Activated CD4-positive, alpha-beta T cell treated with anti-CD3 and anti-CD28 coated beads for 36 hours (primary cell): ENCODE results near the gene SYNDIG1. TPM values are rescaled to one million over a fixed set of nuclear protein-coding genes. Genes with fewer than 3 reads are reported as not detected.

Source experiments
- ATAC-seq: fragments of 200-7000 bp; cut with Tn5 transposase; one replicate; pipeline ENCODE4 v1.10.0; 2021; ENCODE audit warnings: mild to moderate bottlenecking, moderate library complexity
- CTCF ChIA-PET: fragments of 350-600 bp; sonication (Branson Sonifier 250); formaldehyde crosslinking; loops from one replicate; lab custom pipeline; 2021; ENCODE audit warnings: antibody characterized with exemption; lab: Charles Lee
- POLR2A ChIA-PET: fragments of 350-600 bp; sonication (Branson Sonifier 250); formaldehyde crosslinking; loops from one replicate; lab custom pipeline; 2021; ENCODE audit warnings: antibody characterized with exemption, inconsistent platforms; lab: Charles Lee
- DNase-seq: peaks from one replicate; pipeline ENCODE4 v3.0.0-alpha.2; 2020
- H3K27ac Mint-ChIP-seq: one replicate; pipeline ENCODE4 v1.8.0; 2021; ENCODE audit warnings: mixed read lengths
- H3K27me3 Mint-ChIP-seq: one replicate; pipeline ENCODE4 v1.8.0; 2021; ENCODE audit warnings: mixed read lengths
- H3K36me3 Mint-ChIP-seq: one replicate; pipeline ENCODE4 v1.8.0; 2021; ENCODE audit warnings: low read depth, mixed read lengths
- H3K4me1 Mint-ChIP-seq: one replicate; pipeline ENCODE4 v1.8.0; 2021; ENCODE audit warnings: mixed read lengths
- H3K4me3 Mint-ChIP-seq: one replicate; pipeline ENCODE4 v1.8.0; 2021; ENCODE audit warnings: mild to moderate bottlenecking, moderate library complexity, mixed read lengths
- H3K9me3 Mint-ChIP-seq: one replicate; pipeline ENCODE4 v1.8.0; 2021; ENCODE audit warnings: low read depth, mixed read lengths
- intact Hi-C, 2 experiments: fragments of 100-400 bp; cut with DNase I in 1 of 2; cut with micrococcal nuclease in 1 of 2; formaldehyde crosslinking; loops; one replicate each; pipeline versions ENCODE4 v1.14.2 to v1.15.1; 2022 to 2024; cut with DNase I, micrococcal nuclease
- total RNA-seq, 2 experiments: library from RNA; stranded (reverse); gene quantifications; one replicate each; pipeline ENCODE4 v1.2.3, GENCODE V29; 2021

Gene SYNDIG1
- total RNA-seq, 2 experiments from 2014 or later, result not detected

- no peaks in the 10 kb centered on the region for H3K9me3 Mint-ChIP-seq
- H3K36me3 Mint-ChIP-seq, result no peaks in the 10 kb centered on the region
- H3K27ac Mint-ChIP-seq, result no peak overlapping the region
- H3K4me3 Mint-ChIP-seq, result no peak overlapping the region
- POLR2A ChIA-PET, result no interaction called here
- ATAC-seq (no peak), DNase-seq (no peak)
- no peaks in the 10 kb centered on the region for H3K27me3 Mint-ChIP-seq
- CTCF ChIA-PET, result no interaction called here
- peaks cover 5% of the 10 kb centered on the region for H3K4me1 Mint-ChIP-seq
- intact Hi-C loops, result no loop called here
These were observed 20.3 kb upstream of the SYNDIG1 start for GRCh38 chr20:24449026-24449720.

- POLR2A ChIA-PET, result no interaction called here
- no peaks in the 10 kb centered on the region for H3K9me3 Mint-ChIP-seq
- no peak overlapping the region for H3K4me3 Mint-ChIP-seq
- intact Hi-C loops, result no loop called here
- ATAC-seq (no peak), DNase-seq (no peak)
- no peak overlapping the region for H3K27ac Mint-ChIP-seq
- no peaks in the 10 kb centered on the region for H3K27me3 Mint-ChIP-seq
- H3K36me3 Mint-ChIP-seq, result no peaks in the 10 kb centered on the region
- CTCF ChIA-PET, result no interaction called here
- H3K4me1 Mint-ChIP-seq, result peaks cover 5% of the 10 kb centered on the region
These were observed 19.3 kb upstream of the SYNDIG1 start for GRCh38 chr20:24450177-24450576.

- Mint-ChIP-seq H3K4me1 (peaks cover 5% of the 10 kb centered on the region), H3K36me3 (no peaks in the 10 kb centered on the region), H3K27me3 (no peaks in the 10 kb centered on the region), H3K9me3 (no peaks in the 10 kb centered on the region), H3K27ac (no peak overlapping the region), H3K4me3 (no peak overlapping the region)
- DNase-seq (no peak), ATAC-seq (no peak)
- POLR2A ChIA-PET, result no interaction called here
- CTCF ChIA-PET, result no interaction called here
- intact Hi-C loops, result no loop called here
These were observed 18.6 kb upstream of the SYNDIG1 start for GRCh38 chr20:24450624-24451376.

GRCh38 chr20:24451428-24451827 is 18.0 kb upstream of the SYNDIG1 start:
- POLR2A ChIA-PET, result no interaction called here
- intact Hi-C loops, result no loop called here
- Mint-ChIP-seq H3K9me3 (no peaks in the 10 kb centered on the region), H3K4me3 (no peak overlapping the region), H3K27me3 (no peaks in the 10 kb centered on the region), H3K27ac (no peak overlapping the region), H3K36me3 (no peaks in the 10 kb centered on the region), H3K4me1 (peaks cover 5% of the 10 kb centered on the region)
- DNase-seq (no peak), ATAC-seq (no peak)
- CTCF ChIA-PET, result no interaction called here

DNA sequence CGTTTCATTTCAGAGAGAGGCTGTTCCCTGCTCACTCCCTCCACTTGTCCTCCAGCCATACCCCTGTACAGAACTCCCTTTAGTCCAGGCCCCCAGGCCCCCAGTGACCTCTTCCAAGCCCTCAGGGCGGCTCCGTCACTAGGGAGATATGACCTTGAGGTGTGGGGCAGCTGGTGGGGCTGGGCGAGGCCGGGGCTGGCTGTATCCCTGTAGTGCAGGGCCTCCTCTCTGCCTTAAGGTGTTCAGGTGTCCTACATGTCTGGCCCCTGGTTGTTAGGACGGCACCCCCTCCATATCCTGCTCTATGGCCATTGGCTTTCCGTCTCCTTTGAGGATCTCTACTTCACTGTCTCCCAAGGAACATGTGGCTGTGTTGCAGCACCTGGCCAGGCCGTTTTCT is 17.4 kb upstream of the SYNDIG1 start:
- CTCF ChIA-PET, result no interaction called here
- Mint-ChIP-seq H3K36me3 (no peaks in the 10 kb centered on the region), H3K4me1 (peaks cover 5% of the 10 kb centered on the region), H3K4me3 (no peak overlapping the region), H3K27me3 (no peaks in the 10 kb centered on the region), H3K9me3 (no peaks in the 10 kb centered on the region), H3K27ac (no peak overlapping the region)
- ATAC-seq (no peak), DNase-seq (no peak)
- intact Hi-C loops, result no loop called here
- POLR2A ChIA-PET, result no interaction called here

GRCh38 chr20:24452498-24453127 is 16.8 kb upstream of the SYNDIG1 start:
- ChIA-PET POLR2A (no interaction called here), CTCF (no interaction called here)
- intact Hi-C loops, result no loop called here
- Mint-ChIP-seq H3K4me1 (peaks cover 5% of the 10 kb centered on the region), H3K9me3 (no peaks in the 10 kb centered on the region), H3K36me3 (no peaks in the 10 kb centered on the region), H3K27ac (no peak overlapping the region), H3K27me3 (no peaks in the 10 kb centered on the region), H3K4me3 (no peak overlapping the region)
- DNase-seq (no peak), ATAC-seq (no peak)

DNA sequence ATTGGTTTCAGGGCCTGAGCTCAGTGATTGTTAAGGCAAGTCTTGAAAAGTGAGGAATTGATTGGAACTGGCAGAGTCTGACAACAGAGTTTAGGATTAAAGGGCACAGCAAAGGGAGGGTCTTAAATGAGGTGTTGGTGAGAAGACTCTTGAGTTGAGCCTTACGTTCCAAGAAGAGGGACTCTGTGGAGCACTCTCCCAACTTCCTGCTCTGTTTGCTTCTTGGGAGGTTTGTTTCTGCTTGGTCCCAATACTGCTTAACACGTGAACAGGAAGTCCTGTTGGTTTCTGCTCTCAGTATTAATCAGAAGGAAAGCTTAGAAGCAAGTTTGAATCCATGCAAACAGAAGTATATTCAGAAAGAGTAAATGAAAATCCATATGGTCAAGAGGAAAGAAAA is 15.6 kb upstream of the SYNDIG1 start:
- H3K9me3 Mint-ChIP-seq, result no peaks in the 10 kb centered on the region
- H3K4me1 Mint-ChIP-seq, result peaks cover 5% of the 10 kb centered on the region
- DNase-seq (no peak), ATAC-seq (no peak)
- ChIA-PET POLR2A (no interaction called here), CTCF (no interaction called here)
- H3K27me3 Mint-ChIP-seq, result no peaks in the 10 kb centered on the region
- H3K4me3 Mint-ChIP-seq, result no peak overlapping the region
- H3K36me3 Mint-ChIP-seq, result no peaks in the 10 kb centered on the region
- intact Hi-C loops, result no loop called here
- no peak overlapping the region for H3K27ac Mint-ChIP-seq

DNA sequence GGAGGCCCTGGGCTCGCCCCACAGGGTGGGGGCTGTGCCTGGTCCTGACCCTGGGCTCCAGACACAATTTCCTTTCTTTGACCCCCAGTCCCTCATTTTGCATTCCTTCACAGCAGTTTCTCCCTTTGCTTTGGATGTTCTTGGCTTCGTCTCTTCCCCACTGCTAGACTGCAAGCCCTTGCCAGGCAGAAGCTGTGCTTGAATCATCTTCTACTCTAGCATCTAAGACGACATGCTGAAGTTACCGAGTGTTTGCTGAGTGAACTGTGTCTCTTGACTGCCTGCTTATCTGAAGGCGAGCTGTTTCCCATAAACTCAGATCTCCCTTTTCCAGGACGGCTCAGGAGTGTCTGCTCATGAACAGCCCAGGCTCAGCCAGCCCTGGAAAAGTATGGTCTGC is 14.3 kb upstream of the SYNDIG1 start:
- Mint-ChIP-seq H3K27me3 (no peaks in the 10 kb centered on the region), H3K36me3 (no peaks in the 10 kb centered on the region), H3K4me3 (no peak overlapping the region), H3K9me3 (no peaks in the 10 kb centered on the region), H3K4me1 (peaks cover 5% of the 10 kb centered on the region), H3K27ac (no peak overlapping the region)
- intact Hi-C loops, result no loop called here
- DNase-seq, result no peak
- ChIA-PET CTCF (no interaction called here), POLR2A (no interaction called here)
- ATAC-seq, result no peak

DNA sequence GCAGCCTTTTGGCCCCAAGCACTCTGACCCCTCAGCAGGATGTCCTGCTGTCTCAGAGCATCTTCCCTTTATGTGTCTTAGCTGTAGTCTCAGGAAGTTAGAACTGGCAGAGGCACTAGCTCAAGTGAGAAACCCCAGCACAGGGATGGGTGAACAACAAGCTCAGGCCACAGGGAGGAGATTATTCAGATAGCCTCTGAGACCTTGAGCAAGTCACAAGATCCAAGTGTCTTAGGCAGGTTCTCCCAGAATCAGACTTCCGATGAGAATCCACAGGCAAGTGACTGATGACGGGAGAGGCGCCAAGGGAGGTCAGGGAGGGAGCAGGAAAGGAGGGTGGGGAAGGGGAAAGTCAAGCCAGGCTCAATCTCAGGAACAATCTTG is 13.0 kb upstream of the SYNDIG1 start:
- ATAC-seq, result no peak
- CTCF ChIA-PET, result no interaction called here
- DNase-seq, result no peak
- Mint-ChIP-seq H3K9me3 (no peaks in the 10 kb centered on the region), H3K27me3 (no peaks in the 10 kb centered on the region), H3K27ac (no peak overlapping the region), H3K4me1 (peaks cover 5% of the 10 kb centered on the region), H3K36me3 (no peaks in the 10 kb centered on the region), H3K4me3 (no peak overlapping the region)
- intact Hi-C loops, result no loop called here
- POLR2A ChIA-PET, result no interaction called here

GRCh38 chr20:24458436-24458835 is 11.0 kb upstream of the SYNDIG1 start:
- H3K4me1 Mint-ChIP-seq, result peaks cover 5% of the 10 kb centered on the region
- no peak for ATAC-seq
- no peak overlapping the region for H3K27ac Mint-ChIP-seq
- H3K9me3 Mint-ChIP-seq, result no peaks in the 10 kb centered on the region
- POLR2A ChIA-PET, result no interaction called here
- CTCF ChIA-PET, result no interaction called here
- H3K27me3 Mint-ChIP-seq, result no peaks in the 10 kb centered on the region
- intact Hi-C loops, result no loop called here
- no peak overlapping the region for H3K4me3 Mint-ChIP-seq
- no peaks in the 10 kb centered on the region for H3K36me3 Mint-ChIP-seq
- no peak for DNase-seq

DNA sequence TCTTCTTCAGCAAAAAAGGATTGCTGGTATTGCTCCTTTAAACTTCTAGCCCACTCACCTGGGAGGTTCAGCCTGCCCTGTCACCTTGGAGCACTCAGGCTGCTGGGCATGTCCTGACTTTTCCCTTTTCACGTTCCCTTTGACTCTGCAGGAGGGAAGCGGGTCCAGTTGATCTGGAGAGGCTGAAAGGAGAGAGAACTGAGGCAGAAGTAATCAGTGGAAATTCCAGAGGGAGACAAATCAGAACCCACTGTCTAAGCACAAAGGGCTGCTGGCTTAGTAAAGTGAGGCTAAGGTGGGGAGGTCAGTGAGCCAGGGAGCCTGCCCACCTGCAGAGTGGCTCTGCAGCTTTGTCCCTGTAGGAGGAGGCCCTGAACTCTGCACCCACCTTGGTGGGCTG is 9.7 kb upstream of the SYNDIG1 start:
- Mint-ChIP-seq H3K27me3 (peaks cover 2% of the 10 kb centered on the region), H3K27ac (no peak overlapping the region), H3K4me3 (no peak overlapping the region), H3K9me3 (no peaks in the 10 kb centered on the region), H3K4me1 (no peaks in the 10 kb centered on the region), H3K36me3 (no peaks in the 10 kb centered on the region)
- CTCF ChIA-PET, result no interaction called here
- ATAC-seq (no peak), DNase-seq (no peak)
- POLR2A ChIA-PET, result no interaction called here
- intact Hi-C loops, result no loop called here

DNA sequence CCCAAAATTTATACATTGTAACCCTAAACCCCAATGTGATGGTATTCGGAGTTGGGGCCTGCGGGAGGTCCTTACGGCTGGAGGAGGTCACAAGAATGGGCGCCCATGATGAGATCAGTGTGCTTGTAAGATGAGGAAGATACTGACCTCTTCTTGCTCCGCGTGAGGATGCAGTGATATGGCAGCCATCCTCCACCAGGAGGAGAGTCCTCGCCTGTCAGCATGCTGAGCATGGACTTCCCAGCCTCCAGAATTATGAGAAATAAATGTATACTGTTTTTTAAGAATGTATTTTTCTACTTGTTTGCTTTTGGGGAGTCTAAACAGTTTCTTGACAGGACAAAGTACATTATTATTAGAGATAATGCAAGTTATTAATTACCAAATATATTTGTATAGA is 8.7 kb upstream of the SYNDIG1 start:
- Mint-ChIP-seq H3K27me3 (peaks cover 2% of the 10 kb centered on the region), H3K4me3 (no peak overlapping the region), H3K9me3 (no peaks in the 10 kb centered on the region), H3K27ac (no peak overlapping the region), H3K36me3 (no peaks in the 10 kb centered on the region), H3K4me1 (no peaks in the 10 kb centered on the region)
- ATAC-seq (no peak), DNase-seq (no peak)
- ChIA-PET POLR2A (no interaction called here), CTCF (no interaction called here)
- intact Hi-C loops, result no loop called here
